Measurements from ENCODE around the gene MAP2K5. TPM values are rescaled to one million over a fixed set of nuclear protein-coding genes. Genes with fewer than 3 reads are reported as not detected.

The MAP2K5 gene
- polyA plus RNA-seq (2013, experiment 1 of 2): 21.6 TPM
- 21.5 TPM for polyA plus RNA-seq (2013, experiment 2 of 2)

DNA sequence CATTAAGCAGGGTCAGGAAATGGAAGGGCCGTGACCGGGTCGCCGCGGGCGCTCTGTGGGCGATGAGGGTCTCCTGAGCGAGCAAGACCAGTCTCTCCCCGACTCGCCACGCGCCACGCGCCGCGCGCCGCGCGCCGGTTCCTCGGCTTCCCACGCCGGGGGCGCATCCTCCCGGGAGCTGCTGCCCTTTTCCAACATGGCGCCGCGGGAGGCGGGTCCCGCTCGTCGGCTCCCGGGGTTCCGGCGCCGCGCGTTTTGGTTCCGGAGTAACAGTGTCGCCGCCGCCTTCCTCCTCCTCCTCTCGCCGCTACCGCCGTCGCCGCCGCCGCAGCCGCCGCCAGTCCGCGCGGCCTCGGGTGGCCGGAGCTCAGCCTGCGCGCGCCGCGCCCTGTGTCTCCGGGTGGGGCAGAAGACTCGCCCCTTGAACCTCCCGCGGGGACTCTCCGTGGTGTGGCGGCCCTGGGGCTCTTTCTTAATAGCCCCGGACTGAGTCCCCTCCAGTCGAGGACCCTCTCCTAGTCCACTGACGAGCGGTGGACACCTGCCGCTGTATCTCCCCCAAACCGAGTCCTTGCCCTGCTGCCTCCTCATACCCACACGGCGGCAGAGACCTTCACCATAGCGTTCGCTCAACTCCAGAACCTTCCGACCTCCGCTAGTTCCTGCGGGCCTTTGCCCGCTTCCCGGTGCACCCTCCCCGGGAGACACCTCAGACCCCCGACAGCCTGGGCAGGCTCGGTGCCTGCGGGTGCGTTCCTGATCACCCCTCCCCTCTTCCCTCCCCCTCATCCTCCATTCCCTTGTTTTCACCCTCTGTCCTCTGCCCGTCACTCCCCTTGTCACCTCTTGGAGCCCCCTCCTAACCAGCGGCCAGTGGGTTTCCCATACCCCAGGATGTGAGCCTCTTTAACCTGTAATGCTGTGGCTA lies at the start of gene MAP2K5:
Gene MAP2K5, plus strand, starts transcription at position 284 of the 928 bp plus-strand sequence. Its CDS starts 633 bp downstream, at position 917.
- H3K4me2 ChIP-seq (ENCODE audit: insufficient read depth, low read length, poor library complexity, severe bottlenecking): peak within 1 kb of the TSS; percentile 90
- no peak within 1 kb of the TSS for H3K4ac ChIP-seq (ENCODE audit: low read length)
- H3K9me3 ChIP-seq (replicated peaks in 1 of 2; ENCODE audit: control insufficient read depth in 2 of 2, insufficient read depth in 1 of 2, low read depth in 1 of 2, low read length in 2 of 2): no peaks in the 10 kb centered on the region
- peak within 1 kb of the TSS; percentile 93 for H2BK120ac ChIP-seq (ENCODE audit: low read depth, low read length)
- H4K91ac ChIP-seq (ENCODE audit: low read depth, low read length, poor library complexity): no peak within 1 kb of the TSS
- H3K23ac ChIP-seq (ENCODE audit: low read depth, low read length, poor library complexity): peak within 1 kb of the TSS; percentile 90
- DNase-seq (ENCODE audit: low spot score): peak; percentile 70
- H3K18ac ChIP-seq (ENCODE audit: low read length): peak within 1 kb of the TSS; percentile 97
- peak within 1 kb of the TSS; percentile 16 for H2AK5ac ChIP-seq (ENCODE audit: low read depth, low read length)
- no peak within 1 kb of the TSS for H2BK15ac ChIP-seq (ENCODE audit: low read length)
- peak within 1 kb of the TSS; percentile 97 for H2AFZ ChIP-seq (ENCODE audit: low read length)
- no peaks in the 10 kb centered on the region for H3K27me3 ChIP-seq (ENCODE audit: control insufficient read depth in 3 of 3, insufficient read depth in 3 of 3, low read depth in 1 of 3, low read length in 3 of 3)
- H2BK12ac ChIP-seq (ENCODE audit: low read length): no peak within 1 kb of the TSS
- H3K79me1 ChIP-seq (ENCODE audit: low read depth, low read length): peaks cover 6% of the 10 kb centered on the region
- peaks cover 2 to 17% of the 10 kb centered on the region in 2 donors for H3K36me3 ChIP-seq (replicated peaks in 1 of 2; ENCODE audit: control insufficient read depth in 2 of 2, insufficient read depth in 2 of 2, low read length in 2 of 2)
- peaks cover 6 to 8% of the 10 kb centered on the region in 2 donors for H3K4me1 ChIP-seq (ENCODE audit: control insufficient read depth in 2 of 2, insufficient read depth in 1 of 2, low read depth in 1 of 2, low read length in 2 of 2)
- H4K8ac ChIP-seq (ENCODE audit: low read depth, low read length): no peak within 1 kb of the TSS
- H2BK5ac ChIP-seq (ENCODE audit: low read length): peak within 1 kb of the TSS; percentile 90
- H3K14ac ChIP-seq (ENCODE audit: low read length): peak within 1 kb of the TSS; percentile 98
- H3K9ac ChIP-seq (ENCODE audit: low read depth, low read length, poor library complexity): peak within 1 kb of the TSS; percentile 92
- peak within 1 kb of the TSS; percentile 91 for H3K4me3 ChIP-seq (ENCODE audit: low read length in 2 of 2)
- no CpG with 5 or more reads among the region's 91 CpGs for WGBS, 2 donors (ENCODE audit: extremely low coverage in 2 of 2, insufficient read length in 2 of 2, insufficient replicate concordance in 1 of 2)
- no peak within 1 kb of the TSS for H3K27ac ChIP-seq (replicated peaks; ENCODE audit: low read length)

DNA sequence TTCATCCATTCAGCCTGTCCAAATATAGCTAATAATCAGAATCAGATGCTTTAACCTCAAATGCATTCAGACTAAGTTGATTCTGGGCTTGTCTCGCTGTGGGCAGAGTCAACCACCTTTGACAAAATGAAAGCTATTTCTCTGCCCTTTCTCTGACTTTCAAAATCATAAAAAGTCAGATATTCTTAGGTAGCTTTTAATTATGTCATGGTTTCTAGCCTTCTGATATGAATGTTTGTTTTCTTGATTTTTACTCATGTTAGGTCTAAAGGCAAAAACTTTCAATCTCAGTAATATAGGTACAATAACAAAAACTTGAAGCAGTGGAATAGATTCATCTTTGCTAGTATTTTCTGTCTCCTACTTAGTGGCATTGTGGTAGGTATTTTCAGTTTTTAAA lies 46.9 kb upstream of the MAP2K5 start:
- no peak overlapping the region for H2BK5ac ChIP-seq (ENCODE audit: low read length)
- no peak overlapping the region for H2BK120ac ChIP-seq (ENCODE audit: low read depth, low read length)
- H3K23ac ChIP-seq (ENCODE audit: low read depth, low read length, poor library complexity): no peak overlapping the region
- no CpG with 5 or more reads among the region's 1 CpG for WGBS, 2 donors (ENCODE audit: extremely low coverage in 2 of 2, insufficient read length in 2 of 2, insufficient replicate concordance in 1 of 2)
- H3K4me2 ChIP-seq (ENCODE audit: insufficient read depth, low read length, poor library complexity, severe bottlenecking): no peak overlapping the region
- H3K9me3 ChIP-seq (replicated peaks in 1 of 2; ENCODE audit: control insufficient read depth in 2 of 2, insufficient read depth in 1 of 2, low read depth in 1 of 2, low read length in 2 of 2): no peaks in the 10 kb centered on the region
- H3K36me3 ChIP-seq (replicated peaks in 1 of 2; ENCODE audit: control insufficient read depth in 2 of 2, insufficient read depth in 2 of 2, low read length in 2 of 2): no peaks in the 10 kb centered on the region
- no peak overlapping the region for H3K4me3 ChIP-seq (ENCODE audit: low read length in 2 of 2)
- H3K14ac ChIP-seq (ENCODE audit: low read length): no peak overlapping the region
- no peak overlapping the region for H2BK12ac ChIP-seq (ENCODE audit: low read length)
- H4K91ac ChIP-seq (ENCODE audit: low read depth, low read length, poor library complexity): no peak overlapping the region
- peaks cover 0 to 2% (median 0%) of the 10 kb centered on the region in 3 experiments for H3K27me3 ChIP-seq (ENCODE audit: control insufficient read depth in 3 of 3, insufficient read depth in 3 of 3, low read depth in 1 of 3, low read length in 3 of 3)
- H2AFZ ChIP-seq (ENCODE audit: low read length): no peak overlapping the region
- no peak overlapping the region for H4K8ac ChIP-seq (ENCODE audit: low read depth, low read length)
- no peak for DNase-seq (ENCODE audit: low spot score)
- H3K79me1 ChIP-seq (ENCODE audit: low read depth, low read length): no peaks in the 10 kb centered on the region
- H3K4me1 ChIP-seq (ENCODE audit: control insufficient read depth in 2 of 2, insufficient read depth in 1 of 2, low read depth in 1 of 2, low read length in 2 of 2): no peaks in the 10 kb centered on the region
- H2AK5ac ChIP-seq (ENCODE audit: low read depth, low read length): no peak overlapping the region
- no peak overlapping the region for H3K18ac ChIP-seq (ENCODE audit: low read length)
- H3K9ac ChIP-seq (ENCODE audit: low read depth, low read length, poor library complexity): no peak overlapping the region
- H3K4ac ChIP-seq (ENCODE audit: low read length): no peak overlapping the region
- H3K27ac ChIP-seq (replicated peaks; ENCODE audit: low read length): no peak overlapping the region
- no peak overlapping the region for H2BK15ac ChIP-seq (ENCODE audit: low read length)

DNA sequence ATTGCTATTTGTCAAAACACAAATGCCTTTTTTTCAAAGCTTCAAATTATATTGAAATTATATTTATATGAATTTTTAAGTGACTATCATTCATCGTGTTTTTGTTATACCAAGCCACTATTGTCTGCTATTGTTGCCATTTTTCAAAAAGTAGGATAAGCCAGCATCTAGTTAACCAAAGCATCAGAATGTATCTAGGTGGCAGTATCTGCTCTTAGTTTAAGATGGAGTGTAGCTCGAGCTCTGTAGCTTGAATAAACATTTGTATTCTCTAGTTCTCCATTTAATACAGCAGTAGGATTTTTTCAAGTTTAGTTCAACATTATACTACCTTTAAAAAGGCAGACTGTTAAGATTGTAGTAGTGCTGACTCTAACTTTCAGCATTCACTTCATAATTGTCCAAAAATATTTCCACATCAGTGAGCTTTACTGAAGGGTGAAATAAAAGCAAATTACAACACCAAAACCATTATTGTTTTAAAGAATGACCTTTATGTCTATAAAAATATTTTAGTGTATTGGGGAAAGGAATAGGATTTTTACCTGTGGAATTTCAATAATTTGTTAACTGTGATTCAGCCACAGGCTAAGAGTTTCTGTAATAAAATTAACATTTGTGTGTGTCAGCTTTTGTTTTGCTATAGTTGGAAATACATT lies 41.2 kb upstream of the MAP2K5 start:
- WGBS, 2 donors (ENCODE audit: extremely low coverage in 2 of 2, insufficient read length in 2 of 2, insufficient replicate concordance in 1 of 2): no CpG with 5 or more reads among the region's 2 CpGs
- H3K18ac ChIP-seq (ENCODE audit: low read length): no peak overlapping the region

More for the DNA sequence above, 41.2 kb upstream of the MAP2K5 start:
- Histone ChIP-seq H3K4me1 (ENCODE audit: control insufficient read depth in 2 of 2, insufficient read depth in 1 of 2, low read depth in 1 of 2, low read length in 2 of 2) (peaks cover 3 to 5% of the 10 kb centered on the region in 2 donors), H3K27ac (replicated peaks; ENCODE audit: low read length) (no peak overlapping the region), H3K14ac (ENCODE audit: low read length) (no peak overlapping the region), H2AFZ (ENCODE audit: low read length) (peak overlapping the region; percentile 72), H4K8ac (ENCODE audit: low read depth, low read length) (no peak overlapping the region), H3K4ac (ENCODE audit: low read length) (no peak overlapping the region), H2BK5ac (ENCODE audit: low read length) (no peak overlapping the region), H2BK120ac (ENCODE audit: low read depth, low read length) (no peak overlapping the region), H3K36me3 (replicated peaks in 1 of 2; ENCODE audit: control insufficient read depth in 2 of 2, insufficient read depth in 2 of 2, low read length in 2 of 2) (no peaks in the 10 kb centered on the region), H3K9me3 (replicated peaks in 1 of 2; ENCODE audit: control insufficient read depth in 2 of 2, insufficient read depth in 1 of 2, low read depth in 1 of 2, low read length in 2 of 2) (no peaks in the 10 kb centered on the region), H3K4me2 (ENCODE audit: insufficient read depth, low read length, poor library complexity, severe bottlenecking) (no peak overlapping the region), H2BK12ac (ENCODE audit: low read length) (no peak overlapping the region), H3K23ac (ENCODE audit: low read depth, low read length, poor library complexity) (no peak overlapping the region), H3K4me3 (ENCODE audit: low read length in 2 of 2) (no peak overlapping the region), H2AK5ac (ENCODE audit: low read depth, low read length) (no peak overlapping the region), H3K27me3 (ENCODE audit: control insufficient read depth in 3 of 3, insufficient read depth in 3 of 3, low read depth in 1 of 3, low read length in 3 of 3) (no peaks in the 10 kb centered on the region), H3K9ac (ENCODE audit: low read depth, low read length, poor library complexity) (no peak overlapping the region), H4K91ac (ENCODE audit: low read depth, low read length, poor library complexity) (no peak overlapping the region), H2BK15ac (ENCODE audit: low read length) (no peak overlapping the region), H3K79me1 (ENCODE audit: low read depth, low read length) (no peaks in the 10 kb centered on the region)
- DNase-seq (ENCODE audit: low spot score): no peak

Measured in neuronal stem cell (in vitro differentiated cells).